Vagina (tissue), 2 donors: ENCODE measurements around the gene KCNMB2.

ENCODE experiments used
- POLR2A ChIP-seq, 2 donors: fragments of 450-650 bp; IDR thresholded peaks; one replicate each; pipeline ENCODE4 v1.6.1; 2017; ENCODE audit warnings: antibody characterized with exemption in 2 of 2, mild to moderate bottlenecking in 2 of 2, moderate library complexity in 2 of 2
- POLR2AphosphoS5 ChIP-seq, 2 donors: sonication (generic); formaldehyde crosslinking; IDR thresholded peaks; one replicate each; pipeline ENCODE4 v1.9.0; 2017; ENCODE audit warnings: antibody characterized with exemption in 2 of 2, mild to moderate bottlenecking in 2 of 2, low read depth in 1 of 2; ENCODE audit not compliant: insufficient read depth in 1 of 2
- TF ChIP-seq, protein P1 (sequence below), 3 experiments: fragments of 450-650 bp in 2 of 3; fragments of 200-600 bp in 1 of 3; sonication (generic) in 1 of 3; IDR thresholded peaks; one replicate each; pipeline ENCODE4 v1.5.1; 2017 to 2019; ENCODE audit warnings: antibody characterized with exemption in 3 of 3, mild to moderate bottlenecking in 2 of 3, moderate library complexity in 2 of 3

DNA sequence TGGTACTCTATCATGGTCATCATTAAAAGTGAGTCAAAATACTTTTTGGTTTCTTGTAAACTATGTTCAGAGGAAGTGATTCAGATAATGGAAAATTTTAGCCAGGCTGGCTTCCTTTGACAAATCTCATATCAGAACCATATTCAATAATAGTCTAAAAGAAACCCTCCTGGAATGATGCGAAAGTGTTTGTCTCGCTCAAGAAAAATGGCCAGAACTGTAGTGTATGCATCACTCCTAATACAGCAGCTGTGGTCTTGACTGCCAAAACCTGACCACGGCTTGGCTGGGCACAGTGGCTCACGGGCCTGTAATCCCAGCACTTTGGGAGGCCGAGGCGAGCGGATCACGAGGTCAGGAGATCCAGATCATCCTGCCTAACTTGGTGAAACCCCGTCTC, 35.6 kb upstream of the KCNMB2 start:
- TF ChIP-seq POLR2AphosphoS5 (IDR thresholded peaks at IDR 0.05; ENCODE audit: insufficient read depth in 1 of 2, low read depth in 1 of 2) (no peak), POLR2A (IDR thresholded peaks at IDR 0.05) (no peak)
- TF ChIP-seq, protein P1, sequence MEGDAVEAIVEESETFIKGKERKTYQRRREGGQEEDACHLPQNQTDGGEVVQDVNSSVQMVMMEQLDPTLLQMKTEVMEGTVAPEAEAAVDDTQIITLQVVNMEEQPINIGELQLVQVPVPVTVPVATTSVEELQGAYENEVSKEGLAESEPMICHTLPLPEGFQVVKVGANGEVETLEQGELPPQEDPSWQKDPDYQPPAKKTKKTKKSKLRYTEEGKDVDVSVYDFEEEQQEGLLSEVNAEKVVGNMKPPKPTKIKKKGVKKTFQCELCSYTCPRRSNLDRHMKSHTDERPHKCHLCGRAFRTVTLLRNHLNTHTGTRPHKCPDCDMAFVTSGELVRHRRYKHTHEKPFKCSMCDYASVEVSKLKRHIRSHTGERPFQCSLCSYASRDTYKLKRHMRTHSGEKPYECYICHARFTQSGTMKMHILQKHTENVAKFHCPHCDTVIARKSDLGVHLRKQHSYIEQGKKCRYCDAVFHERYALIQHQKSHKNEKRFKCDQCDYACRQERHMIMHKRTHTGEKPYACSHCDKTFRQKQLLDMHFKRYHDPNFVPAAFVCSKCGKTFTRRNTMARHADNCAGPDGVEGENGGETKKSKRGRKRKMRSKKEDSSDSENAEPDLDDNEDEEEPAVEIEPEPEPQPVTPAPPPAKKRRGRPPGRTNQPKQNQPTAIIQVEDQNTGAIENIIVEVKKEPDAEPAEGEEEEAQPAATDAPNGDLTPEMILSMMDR (IDR thresholded peaks at IDR 0.05): no peak
